K562 (cell line): ENCODE data around the gene TBC1D32. TPM values are rescaled to one million over a fixed set of nuclear protein-coding genes. Genes with fewer than 3 reads are reported as not detected.

Experiments used
- AFF1 ChIP-seq, 2 experiments: fragments of 450-650 bp; IDR thresholded peaks; 2 replicates each; pipeline ENCODE4 v1.6.1; 2018; ENCODE audit warnings: mild to moderate bottlenecking in 2 of 2, low read depth in 1 of 2; ENCODE audit not compliant: partially characterized antibody in 2 of 2
- ATF1 ChIP-seq, 2 experiments: fragments of 450-650 bp in 1 of 2; IDR thresholded peaks; 2 replicates each; pipeline ENCODE4 v1.6.1; 2016; ENCODE audit warnings: missing compliant biosample characterization in 1 of 2, missing genetic modification characterization in 1 of 2
- CBFB ChIP-seq: sonication (generic); formaldehyde crosslinking; IDR thresholded peaks from 2 replicates; pipeline ENCODE4 v1.4.0; 2020; ENCODE audit warnings: mild to moderate bottlenecking, missing genetic modification reagents
- CBX1 ChIP-seq: sonication (generic); IDR thresholded peaks from 2 replicates; pipeline ENCODE4 v1.6.1; 2016; ENCODE audit warnings: antibody characterized with exemption, low read depth, mild to moderate bottlenecking
- CCNT2 ChIP-seq: IDR thresholded peaks from 2 replicates; pipeline ENCODE4 v1.6.1; 2011; ENCODE audit warnings: borderline replicate concordance, low read depth, mild to moderate bottlenecking, moderate library complexity, mixed read lengths, low read length; ENCODE audit not compliant: insufficient read length; ENCODE audit errors: extremely low read depth
- CSDE1 ChIP-seq, 2 experiments: fragments of 450-650 bp; IDR thresholded peaks; 2 replicates each; pipeline ENCODE4 v1.6.1; 2016; ENCODE audit warnings: mild to moderate bottlenecking in 1 of 2
- EP400 ChIP-seq: fragments of 450-650 bp; IDR thresholded peaks from 2 replicates; pipeline ENCODE4 v1.6.1; 2017; ENCODE audit warnings: antibody characterized with exemption, mild to moderate bottlenecking, moderate library complexity
- JUND ChIP-seq, 2 experiments: IDR thresholded peaks; 2 replicates in 1 of 2; 3 replicates in 1 of 2; pipeline ENCODE4 v1.6.1; 2011; ENCODE audit warnings: borderline replicate concordance in 2 of 2, low read depth in 2 of 2, low read length in 2 of 2, improper control_type of control experiment in 1 of 2, missing biosample characterization in 1 of 2, missing genetic modification characterization in 1 of 2, missing genetic modification reagents in 1 of 2
- KAT8 ChIP-seq: fragments of 450-650 bp; IDR thresholded peaks from 2 replicates; pipeline ENCODE4 v1.6.1; 2016; ENCODE audit warnings: low read depth, mild to moderate bottlenecking
- MECOM ChIP-seq: fragments of 250-450 bp; sonication (Bioruptor Pico); IDR thresholded peaks from 2 replicates; pipeline ENCODE4 v1.8.0; 2022; ENCODE audit warnings: inconsistent platforms
- MXI1 ChIP-seq: IDR thresholded peaks from 2 replicates; pipeline ENCODE4 v1.6.1; 2011; ENCODE audit warnings: low read depth, mild to moderate bottlenecking, improper control_type of control experiment, low read length
- NRF1 ChIP-seq, 2 experiments: fragments of 450-650 bp; IDR thresholded peaks in 1 of 2; conservative IDR thresholded peaks in 1 of 2; 2 replicates each; pipeline ENCODE4 v1.6.1; 2014; ENCODE audit warnings: mild to moderate bottlenecking in 2 of 2
- PHF8 ChIP-seq: fragments of 200-600 bp; sonication (generic); IDR thresholded peaks from 2 replicates; pipeline ENCODE4 v1.6.1; 2012; ENCODE audit warnings: mixed run types, mild to moderate bottlenecking, inconsistent platforms, low read length, moderate library complexity, borderline replicate concordance
- PKNOX1 ChIP-seq: fragments of 450-650 bp; IDR thresholded peaks from 2 replicates; pipeline ENCODE4 v1.6.1; 2016
- TAF7 ChIP-seq: fragments of 450-650 bp; IDR thresholded peaks from 2 replicates; pipeline ENCODE4 v1.6.1; 2016; ENCODE audit warnings: missing genetic modification characterization, missing compliant biosample characterization
- TOE1 ChIP-seq, 2 experiments: fragments of 450-650 bp in 1 of 2; sonication (generic) in 1 of 2; formaldehyde crosslinking in 1 of 2; IDR thresholded peaks; 2 replicates each; pipeline versions ENCODE4 v1.7.1 to v1.8.0; 2016 to 2022; ENCODE audit warnings: borderline replicate concordance in 2 of 2, mild to moderate bottlenecking in 2 of 2, antibody characterized with exemption in 1 of 2, inconsistent platforms in 1 of 2, low read depth in 1 of 2, missing genetic modification reagents in 1 of 2, moderate library complexity in 1 of 2
- ZNF561 ChIP-seq: fragments of 450-650 bp; formaldehyde crosslinking; conservative IDR thresholded peaks from 2 replicates; pipeline ENCODE4 v1.4.0; 2020; ENCODE audit warnings: mild to moderate bottlenecking, moderate library complexity
- polyA plus RNA-seq, 8 experiments: library from polyadenylated mRNA; depleted of rRNA in 4 of 8; stranded (reverse) in 5 of 8; unstranded in 3 of 8; fragments of >200 nt; fragmentation: Nextera tagmentation in 2 of 8; fragmentation: Illumina TruSeq in 1 of 8; extraction: Ambion mirVana in 2 of 8; extraction: Trizol in 1 of 8; gene quantifications; 2 replicates each; pipeline versions ENCODE4 v1.2.1 to v1.2.3, GENCODE V29; 2011 to 2014; ENCODE audit warnings: inconsistent platforms in 1 of 8, missing spikeins in 1 of 8
- total RNA-seq, 7 experiments: library from RNA; depleted of rRNA in 6 of 7; stranded (reverse); fragments of >200 nt in 6 of 7; fragmentation: Illumina TruSeq in 2 of 7; extraction: Trizol in 2 of 7; gene quantifications; 2 replicates each; pipeline versions ENCODE4 v1.2.1 to v1.2.3, GENCODE V29; 2011 to 2021; ENCODE audit warnings: low replicate concordance in 1 of 7
- TF ChIP-seq, protein P1 (sequence below): sonication (generic); formaldehyde crosslinking; IDR thresholded peaks from 2 replicates; pipeline ENCODE4 v1.8.1; 2023; ENCODE audit warnings: mild to moderate bottlenecking, missing genetic modification reagents

The TBC1D32 gene
- total and polyA plus RNA-seq, 9 of the 15 experiments (the other 6 are each of a cell fraction or from before 2014, with no cell fraction given): 2.5 to 9.6 (median 3.9) TPM

- peak in 1 of 2 experiments; percentile 15 for TF ChIP-seq AFF1 (IDR thresholded peaks at IDR 0.05; ENCODE audit: low read depth in 1 of 2, partially characterized antibody in 2 of 2)
- TF ChIP-seq ATF1 (CRISPR knock-in tag; IDR thresholded peaks at IDR 0.05): peak; percentile 68
- peak; percentile 98 for TF ChIP-seq ATF1 (tag; IDR thresholded peaks at IDR 0.05)
- 0 out of 2 replicates have a peak, but pooled peaks have one; percentile 21 for TF ChIP-seq PKNOX1
- TF ChIP-seq CCNT2: peak; percentile 46
- TF ChIP-seq CSDE1 (IDR thresholded peaks at IDR 0.05): peak in 1 of 2 experiments; percentile 67; a peak in 2 of 4 replicates
- TF ChIP-seq TOE1 (IDR thresholded peaks at IDR 0.05; ENCODE audit: borderline replicate concordance): peak; percentile 40; the same call in 1 of the 2 replicates
- TF ChIP-seq TOE1 (CRISPR knock-in tag; IDR thresholded peaks at IDR 0.05; ENCODE audit: borderline replicate concordance, low read depth): no peak
- TF ChIP-seq MECOM (CRISPR knock-in tag): 0 out of 2 replicates have a peak, but pooled peaks have one; percentile 44
- peak; percentile 44; the same call in 1 of the 2 replicates for TF ChIP-seq PHF8
- TF ChIP-seq KAT8: no peak
- peak; percentile 93 for TF ChIP-seq EP400
- TF ChIP-seq CBFB (CRISPR knock-in tag): no peak
- TF ChIP-seq ZNF561: no peak
- 0 out of 2 replicates have a peak, but pooled peaks have one; percentile 67 for TF ChIP-seq TAF7 (tag)
- peak; percentile 69 for TF ChIP-seq JUND (IDR thresholded peaks at IDR 0.05; ENCODE audit: borderline replicate concordance, low read depth, low read length)
- peak; percentile 74; the same call in 2 of the 3 replicates for TF ChIP-seq JUND (tag; IDR thresholded peaks at IDR 0.05; ENCODE audit: borderline replicate concordance, low read depth, low read length)
- TF ChIP-seq MXI1: peak; percentile 65; the same call in 1 of the 2 replicates
- TF ChIP-seq CBX1: no peak
- TF ChIP-seq, protein P1, sequence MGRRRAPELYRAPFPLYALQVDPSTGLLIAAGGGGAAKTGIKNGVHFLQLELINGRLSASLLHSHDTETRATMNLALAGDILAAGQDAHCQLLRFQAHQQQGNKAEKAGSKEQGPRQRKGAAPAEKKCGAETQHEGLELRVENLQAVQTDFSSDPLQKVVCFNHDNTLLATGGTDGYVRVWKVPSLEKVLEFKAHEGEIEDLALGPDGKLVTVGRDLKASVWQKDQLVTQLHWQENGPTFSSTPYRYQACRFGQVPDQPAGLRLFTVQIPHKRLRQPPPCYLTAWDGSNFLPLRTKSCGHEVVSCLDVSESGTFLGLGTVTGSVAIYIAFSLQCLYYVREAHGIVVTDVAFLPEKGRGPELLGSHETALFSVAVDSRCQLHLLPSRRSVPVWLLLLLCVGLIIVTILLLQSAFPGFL (CRISPR knock-in tag): 0 out of 2 replicates have a peak, but pooled peaks have one; percentile 42
- TF ChIP-seq NRF1 (conservative IDR thresholded peaks at IDR 0.05 in 1 of 2, IDR thresholded peaks at IDR 0.05 in 1 of 2): peak; percentile 98
Observed at GRCh38 chr6:121334299-121335086, at the start of gene TBC1D32 (continued).
